Neuronal stem cell (in vitro differentiated cells): ENCODE measurements around the gene YEATS2.
A peak's percentile ranks its signal among the peaks of the same experiment; 100 is the strongest.

Experiments used
- DNase-seq: peaks from one replicate; pipeline ENCODE4 v3.0.0-alpha.2; 2013; ENCODE audit warnings: low spot score
- H2AFZ ChIP-seq: one replicate; pipeline ENCODE4 v1.6.1; 2013; ENCODE audit warnings: mild to moderate bottlenecking, low read length, inconsistent platforms
- H2AK5ac ChIP-seq: 2 replicates; pipeline ENCODE4 v1.6.1; 2013; ENCODE audit warnings: low read depth, mild to moderate bottlenecking, inconsistent platforms, low read length, moderate library complexity, mixed read lengths
- H2BK120ac ChIP-seq: 2 replicates; pipeline ENCODE4 v1.6.1; 2013; ENCODE audit warnings: low read depth, mild to moderate bottlenecking, inconsistent platforms, low read length, moderate library complexity, mixed read lengths
- H2BK12ac ChIP-seq: one replicate; pipeline ENCODE4 v1.6.1; 2013; ENCODE audit warnings: low read length, inconsistent platforms
- H2BK15ac ChIP-seq: 2 replicates; pipeline ENCODE4 v1.6.1; 2013; ENCODE audit warnings: mild to moderate bottlenecking, low read length, inconsistent platforms, mixed read lengths
- H2BK5ac ChIP-seq: one replicate; pipeline ENCODE4 v1.6.1; 2013; ENCODE audit warnings: inconsistent platforms, mild to moderate bottlenecking, low read length, moderate library complexity
- H3K14ac ChIP-seq: one replicate; pipeline ENCODE4 v1.6.1; 2013; ENCODE audit warnings: low read length, inconsistent platforms
- H3K18ac ChIP-seq: 2 replicates; pipeline ENCODE4 v1.6.1; 2013; ENCODE audit warnings: low read length, inconsistent platforms
- H3K23ac ChIP-seq: 2 replicates; pipeline ENCODE4 v1.6.1; 2013; ENCODE audit warnings: low read depth, mild to moderate bottlenecking, mixed read lengths, low read length, inconsistent platforms; ENCODE audit not compliant: poor library complexity
- H3K27ac ChIP-seq: replicated peaks from 3 replicates; pipeline ENCODE4 v1.5.1; 2013; ENCODE audit warnings: low read length, inconsistent platforms
- H3K27me3 ChIP-seq, 3 experiments: 2 replicates each; pipeline ENCODE4 v1.6.1; 2013; ENCODE audit warnings: low read length in 3 of 3, mild to moderate bottlenecking in 2 of 3, inconsistent platforms in 1 of 3, low read depth in 1 of 3, mixed read lengths in 1 of 3, moderate library complexity in 1 of 3; ENCODE audit not compliant: control insufficient read depth in 3 of 3, insufficient read depth in 3 of 3
- H3K36me3 ChIP-seq, 2 donors: replicated peaks in 1 of 2; 2 replicates each; pipeline ENCODE4 v1.6.1; 2013; ENCODE audit warnings: low read length in 2 of 2; ENCODE audit not compliant: control insufficient read depth in 2 of 2, insufficient read depth in 2 of 2
- H3K4ac ChIP-seq: 2 replicates; pipeline ENCODE4 v1.6.1; 2013; ENCODE audit warnings: inconsistent platforms, mild to moderate bottlenecking, low read length, moderate library complexity
- H3K4me1 ChIP-seq, 2 donors: 1 replicate in 1 of 2; 2 replicates in 1 of 2; pipeline ENCODE4 v1.6.1; 2013; ENCODE audit warnings: low read length in 2 of 2, low read depth in 1 of 2; ENCODE audit not compliant: control insufficient read depth in 2 of 2, insufficient read depth in 1 of 2
- H3K4me2 ChIP-seq: one replicate; pipeline ENCODE4 v1.6.1; 2013; ENCODE audit warnings: mild to moderate bottlenecking, low read length, inconsistent platforms; ENCODE audit not compliant: insufficient read depth, poor library complexity, severe bottlenecking
- H3K4me3 ChIP-seq, 2 donors: 2 replicates each; pipeline ENCODE4 v1.5.1; 2013; ENCODE audit warnings: low read length in 2 of 2, mild to moderate bottlenecking in 2 of 2, inconsistent platforms in 1 of 2, moderate library complexity in 1 of 2
- H3K79me1 ChIP-seq: one replicate; pipeline ENCODE4 v1.6.1; 2013; ENCODE audit warnings: low read depth, mild to moderate bottlenecking, inconsistent platforms, low read length, moderate library complexity
- H3K9ac ChIP-seq: one replicate; pipeline ENCODE4 v1.6.1; 2013; ENCODE audit warnings: mild to moderate bottlenecking, low read depth, low read length, inconsistent platforms; ENCODE audit not compliant: poor library complexity
- H3K9me3 ChIP-seq, 2 donors: replicated peaks in 1 of 2; 2 replicates each; pipeline versions ENCODE3 to v1.6.1; 2013; ENCODE audit warnings: low read length in 2 of 2, mild to moderate bottlenecking in 2 of 2, inconsistent platforms in 1 of 2, low read depth in 1 of 2, mixed read lengths in 1 of 2, moderate library complexity in 1 of 2; ENCODE audit not compliant: control insufficient read depth in 2 of 2, insufficient read depth in 1 of 2
- H4K8ac ChIP-seq: one replicate; pipeline ENCODE4 v1.6.1; 2013; ENCODE audit warnings: low read depth, mild to moderate bottlenecking, inconsistent platforms, low read length, moderate library complexity
- H4K91ac ChIP-seq: one replicate; pipeline ENCODE4 v1.6.1; 2013; ENCODE audit warnings: low read length, low read depth, mild to moderate bottlenecking, inconsistent platforms; ENCODE audit not compliant: poor library complexity
- WGBS, 2 donors: extraction: QIAGEN DNeasy Blood & Tissue Kit; methylation state at CpG; one replicate each; pipeline ENCODE4 v1.1.7; 2013; ENCODE audit warnings: missing lambda C conversion rate in 2 of 2, mixed read lengths in 1 of 2; ENCODE audit not compliant: insufficient read length in 2 of 2, insufficient replicate concordance in 1 of 2; ENCODE audit errors: extremely low coverage in 2 of 2; 5-methylcytosine and 5-hydroxymethylcytosine counted together

The YEATS2 gene

GRCh38 chr3:183824761-183825455 is 127.3 kb downstream of the YEATS2 start:
- peak overlapping the region; percentile 81 for H2BK15ac ChIP-seq
- peaks cover 4 to 6% of the 10 kb centered on the region in 2 donors for H3K4me1 ChIP-seq
- no peak overlapping the region for H3K14ac ChIP-seq
- peaks cover 2 to 22% of the 10 kb centered on the region in 2 donors for H3K36me3 ChIP-seq
- H2BK5ac ChIP-seq: peak overlapping the region; percentile 24
- peak overlapping the region; percentile 95 for H3K9ac ChIP-seq
- WGBS, 2 donors: no CpG with 5 or more reads among the region's 88 CpGs
- no peak overlapping the region for H2BK120ac ChIP-seq
- peak overlapping the region; percentile 64 to 93 for H3K4me3 ChIP-seq
- no peak overlapping the region for H3K27ac ChIP-seq
- H3K4me2 ChIP-seq: peak overlapping the region; percentile 98
- no peak overlapping the region for H3K4ac ChIP-seq
- H3K23ac ChIP-seq: peak overlapping the region; percentile 98
- no peaks in the 10 kb centered on the region for H3K79me1 ChIP-seq
- peaks cover 0 to 3% (median 0%) of the 10 kb centered on the region in 3 experiments for H3K27me3 ChIP-seq
- H4K8ac ChIP-seq: no peak overlapping the region
- no peak for DNase-seq
- H2BK12ac ChIP-seq: peak overlapping the region; percentile 22
- no peaks in the 10 kb centered on the region for H3K9me3 ChIP-seq
- H4K91ac ChIP-seq: no peak overlapping the region
- peak overlapping the region; percentile 88 for H3K18ac ChIP-seq
- no peak overlapping the region for H2AK5ac ChIP-seq
- peak overlapping the region; percentile 93 for H2AFZ ChIP-seq

- Histone ChIP-seq H4K91ac (no peak within 1 kb of the TSS), H2AFZ (peak within 1 kb of the TSS; percentile 93), H3K14ac (no peak within 1 kb of the TSS), H3K4me3 (peak within 1 kb of the TSS; percentile 64 to 93), H3K36me3 (peaks cover 2 to 29% of the 10 kb centered on the region in 2 donors), H3K4ac (no peak within 1 kb of the TSS), H3K9me3 (no peaks in the 10 kb centered on the region), H3K18ac (peak within 1 kb of the TSS; percentile 88), H3K23ac (peak within 1 kb of the TSS; percentile 98), H2AK5ac (no peak within 1 kb of the TSS), H3K79me1 (no peaks in the 10 kb centered on the region), H2BK15ac (peak within 1 kb of the TSS; percentile 81), H3K27ac (no peak within 1 kb of the TSS), H4K8ac (no peak within 1 kb of the TSS), H3K9ac (peak within 1 kb of the TSS; percentile 95), H3K4me1 (peaks cover 4 to 6% of the 10 kb centered on the region in 2 donors), H3K27me3 (peaks cover 0 to 3% (median 0%) of the 10 kb centered on the region in 3 experiments), H2BK120ac (no peak within 1 kb of the TSS), H2BK5ac (peak within 1 kb of the TSS; percentile 24), H2BK12ac (peak within 1 kb of the TSS; percentile 22), H3K4me2 (peak within 1 kb of the TSS; percentile 98)
- no CpG with 5 or more reads among the region's 69 CpGs for WGBS, 2 donors
- DNase-seq: peak; percentile 68
Observed at GRCh38 chr3:183825456-183826161, 128.0 kb downstream of the YEATS2 start, which contains the start of gene MAP6D1. Gene MAP6D1 (minus strand): TSS chr3:183825577. CDS start chr3:183825547, 30 bp downstream.

- H3K79me1 ChIP-seq: no peaks in the 10 kb centered on the region
- no peak overlapping the region for H3K4me3 ChIP-seq
- DNase-seq: no peak
- peaks cover 0 to 3% (median 0%) of the 10 kb centered on the region in 3 experiments for H3K27me3 ChIP-seq
- H3K27ac ChIP-seq: no peak overlapping the region
- no CpG with 5 or more reads among the region's 14 CpGs for WGBS, 2 donors
- H3K14ac ChIP-seq: no peak overlapping the region
- no peaks in the 10 kb centered on the region for H3K9me3 ChIP-seq
- no peak overlapping the region for H2AK5ac ChIP-seq
- no peak overlapping the region for H2BK5ac ChIP-seq
- peaks cover 4 to 6% of the 10 kb centered on the region in 2 donors for H3K4me1 ChIP-seq
- no peak overlapping the region for H3K18ac ChIP-seq
- no peak overlapping the region for H2BK120ac ChIP-seq
- no peak overlapping the region for H3K9ac ChIP-seq
- H4K91ac ChIP-seq: no peak overlapping the region
- no peak overlapping the region for H3K4ac ChIP-seq
- H4K8ac ChIP-seq: no peak overlapping the region
- H2AFZ ChIP-seq: no peak overlapping the region
- no peak overlapping the region for H3K4me2 ChIP-seq
- no peak overlapping the region for H3K23ac ChIP-seq
- H3K36me3 ChIP-seq: peaks cover 2 to 35% of the 10 kb centered on the region in 2 donors
- H2BK12ac ChIP-seq: no peak overlapping the region
- no peak overlapping the region for H2BK15ac ChIP-seq
Observed at GRCh38 chr3:183826448-183827250, 129.1 kb downstream of the YEATS2 start.
